GM12878 (cell line): ENCODE measurements around the gene NCR3LG1. TPM values are rescaled to one million over a fixed set of nuclear protein-coding genes. Genes with fewer than 3 reads are reported as not detected.

Source experiments
- ATAC-seq: fragments of 200-7000 bp; cut with Tn5 transposase; 3 replicates; pipeline ENCODE4 v1.9.1; 2020; ENCODE audit warnings: mild to moderate bottlenecking, moderate library complexity
- BruUV-seq: library from RNA; stranded (reverse); fragments of 400-500 nt; replicated peaks from 2 replicates; lab custom pipeline; 2021; lab: Mats Ljungman, UMichigan
- CTCF ChIA-PET: fragments of 300-600 bp; sonication (Branson Sonifier 250); formaldehyde crosslinking; extraction: SDS; loops from one replicate; lab custom pipeline; 2021; ENCODE audit warnings: inconsistent platforms; lab: Yijun Ruan, JAX
- POLR2A ChIA-PET: fragments of 350-600 bp; formaldehyde crosslinking; extraction: SDS; loops from one replicate; lab custom pipeline; 2021; ENCODE audit warnings: inconsistent platforms; lab: Charles Lee
- RAD21 ChIA-PET: fragments of 300-600 bp; sonication (Branson Sonifier 250); formaldehyde crosslinking; loops from one replicate; lab custom pipeline; 2023; ENCODE audit warnings: antibody characterized with exemption; ENCODE audit not compliant: unreplicated experiment; lab: Charles Lee
- SMC1A ChIA-PET: fragments of 300-600 bp; sonication (Branson Sonifier 250); formaldehyde crosslinking; loops from one replicate; lab custom pipeline; 2023; ENCODE audit not compliant: unreplicated experiment, uncharacterized antibody; lab: Charles Lee
- DNase-seq: peaks from one replicate; pipeline ENCODE4 v3.0.0-alpha.2; 2011; ENCODE audit warnings: low read depth, low spot score
- FAIRE-seq: peaks from 3 replicates; lab custom pipeline; 2011; peaks lifted over from hg19 to GRCh38; lab: Jason Lieb, UNC
- H2AFZ ChIP-seq: 2 replicates; pipeline ENCODE4 v1.6.0; 2011; ENCODE audit warnings: low read depth, low read length, control low read depth; ENCODE audit not compliant: control insufficient read depth
- H3K27ac ChIP-seq: 2 replicates; pipeline ENCODE4 v1.5.1; 2011; ENCODE audit warnings: control low read depth; ENCODE audit not compliant: control insufficient read depth, insufficient read depth
- H3K27me3 ChIP-seq, 2 experiments: replicated peaks in 1 of 2; 2 replicates each; pipeline versions ENCODE4 v1.6.0 to v1.6.1; 2011; ENCODE audit warnings: low read length in 1 of 2; ENCODE audit not compliant: control insufficient read depth in 2 of 2, insufficient read depth in 2 of 2
- H3K36me3 ChIP-seq, 2 experiments: 2 replicates each; pipeline ENCODE4 v1.5.1; 2011; ENCODE audit warnings: low read length in 1 of 2; ENCODE audit not compliant: control insufficient read depth in 2 of 2, insufficient read depth in 2 of 2
- H3K4me1 ChIP-seq: 2 replicates; pipeline ENCODE4 v1.6.1; 2011; ENCODE audit warnings: mild to moderate bottlenecking, low read length, moderate library complexity, mixed read lengths; ENCODE audit not compliant: control insufficient read depth, insufficient read depth
- H3K4me2 ChIP-seq: 2 replicates; pipeline ENCODE4 v1.6.0; 2011; ENCODE audit warnings: control low read depth; ENCODE audit not compliant: control insufficient read depth, insufficient read depth
- H3K4me3 ChIP-seq: fragments of 200-600 bp; sonication (generic); 2 replicates; pipeline ENCODE4 v1.5.1; 2016
- H3K79me2 ChIP-seq: 2 replicates; pipeline ENCODE4 v1.6.0; 2011; ENCODE audit warnings: low read length; ENCODE audit not compliant: control insufficient read depth, insufficient read depth
- H3K9ac ChIP-seq: 2 replicates; pipeline ENCODE4 v1.8.0; 2011; ENCODE audit warnings: low read length, control low read depth, mixed read lengths; ENCODE audit not compliant: control insufficient read depth, insufficient read depth
- H3K9me3 ChIP-seq: replicated peaks from 3 replicates; pipeline ENCODE4 v1.5.1; 2011; ENCODE audit warnings: mild to moderate bottlenecking, low read length; ENCODE audit not compliant: control insufficient read depth, insufficient read depth
- H4K20me1 ChIP-seq: 2 replicates; pipeline ENCODE4 v1.6.0; 2011; ENCODE audit not compliant: control insufficient read depth, insufficient read depth
- BMI1 ChIP-seq: fragments of 450-650 bp; IDR thresholded peaks from 2 replicates; pipeline ENCODE4 v1.6.1; 2016; ENCODE audit warnings: mild to moderate bottlenecking, moderate library complexity, borderline replicate concordance
- E2F8 ChIP-seq: fragments of 450-650 bp; IDR thresholded peaks from 2 replicates; pipeline ENCODE4 v1.6.1; 2018; ENCODE audit warnings: mild to moderate bottlenecking, low read depth, moderate library complexity; ENCODE audit not compliant: partially characterized antibody
- SKIL ChIP-seq: fragments of 450-650 bp; IDR thresholded peaks from 2 replicates; pipeline ENCODE4 v1.6.1; 2017; ENCODE audit warnings: mild to moderate bottlenecking, low read depth, inconsistent platforms; ENCODE audit not compliant: poor library complexity, severe bottlenecking
- ZNF384 ChIP-seq: IDR thresholded peaks from 2 replicates; pipeline ENCODE4 v1.6.1; 2012; ENCODE audit warnings: low read depth, mild to moderate bottlenecking, low read length, improper control_type of control experiment, borderline replicate concordance
- WGBS: methylation state at CpG from one replicate; pipeline ENCODE4 v1.1.6; 2016; ENCODE audit warnings: low lambda C conversion rate; ENCODE audit not compliant: insufficient replicate concordance, insufficient coverage; ENCODE audit errors: missing lambda C conversion rate; 5-methylcytosine and 5-hydroxymethylcytosine counted together
- in situ Hi-C: fragments of 300-500 bp; cut with MboI; formaldehyde crosslinking; loops from 9 replicates; pipeline ENCODE4 v1.14.3; 2018; ENCODE audit warnings: mixed read lengths
- intact Hi-C: fragments of 100-400 bp; cut with micrococcal nuclease; formaldehyde crosslinking; loops from one replicate; pipeline ENCODE4 v1.14.2; 2022; ENCODE audit not compliant: unreplicated experiment
- polyA plus RNA-seq, 11 experiments: library from polyadenylated mRNA; depleted of rRNA in 4 of 11; unstranded in 6 of 11; stranded (reverse) in 5 of 11; fragments of >200 nt; fragmentation: Nextera tagmentation in 4 of 11; fragmentation: Illumina TruSeq in 1 of 11; extraction: Ambion mirVana in 4 of 11; extraction: Trizol in 1 of 11; gene quantifications; 1 replicate in 1 of 11; 2 replicates in 10 of 11; pipeline versions ENCODE4 v1.2.1 to v1.2.3, GENCODE V29; 2011 to 2016; ENCODE audit warnings: inconsistent platforms in 2 of 11, missing spikeins in 2 of 11, low read depth in 1 of 11
- total RNA-seq, 4 experiments: library from RNA; depleted of rRNA in 3 of 4; stranded (reverse); fragments of >200 nt in 3 of 4; fragmentation: Illumina TruSeq in 1 of 4; extraction: Trizol in 1 of 4; gene quantifications; 2 replicates each; pipeline versions ENCODE4 v1.2.1 to v1.2.3, GENCODE V29; 2013 to 2021

Gene NCR3LG1
- total and polyA plus RNA-seq, 10 of the 15 experiments (the other 5 are each of a cell fraction or from before 2014, with no cell fraction given) = under 0.01 to 0.18 (median 0.11) TPM; not detected in 2

GRCh38 chr11:17352950-17353820, 1.6 kb downstream of the NCR3LG1 start (continued):
- TF ChIP-seq SKIL (no peak), BMI1 (no peak)

- no peak overlapping the region for H3K27ac ChIP-seq
- H3K27me3 ChIP-seq = peaks cover 8 to 11% of the 10 kb centered on the region in 2 experiments; a peak in 3 of 4 replicates
- peak overlapping the region; percentile 61 for H2AFZ ChIP-seq
- H3K9me3 ChIP-seq = no peaks in the 10 kb centered on the region; the same call in 2 of the 3 replicates
- no peaks in the 10 kb centered on the region for H4K20me1 ChIP-seq
- RAD21 ChIA-PET = interaction anchor here (0.6 to 1.2 kb wide), 5 partner anchors 118 to 445 kb away, joined by 3 to 5 read pairs (median 4); no protein-coding TSS in a partner anchor
- POLR2A ChIA-PET = interaction anchor here (0.7 kb wide), 1 partner anchor 20 kb away, joined by 4 read pairs; no protein-coding TSS in a partner anchor
- peak overlapping the region; percentile 68 for H3K4me3 ChIP-seq
- no peak for TF ChIP-seq E2F8
- peak; percentile 7; the same call in 1 of the 2 replicates for TF ChIP-seq BMI1
- 0 out of 2 replicates have a peak, but pooled peaks have one; percentile 7 for TF ChIP-seq ZNF384
- FAIRE-seq (no peak), DNase-seq (no peak), ATAC-seq (no peak)
- SMC1A ChIA-PET = interaction anchor here (1.2 to 2.2 kb wide), 5 partner anchors 9 to 131 kb away, joined by 3 to 15 read pairs (median 3); no protein-coding TSS in a partner anchor
- CTCF ChIA-PET = interaction anchor here (0.6 to 2.8 kb wide), 10 partner anchors 9 to 144 kb away, joined by 3 to 14 read pairs (median 4); no protein-coding TSS in a partner anchor
- H3K9ac ChIP-seq = 0 out of 2 replicates have a peak overlapping the region, but pooled peaks have one; percentile 11
- H3K79me2 ChIP-seq = no peaks in the 10 kb centered on the region
- WGBS = 12% methylated on average over 14 of the region's 15 CpGs
- in situ Hi-C loops = no loop called here
- H3K4me2 ChIP-seq = peak overlapping the region; percentile 98
- intact Hi-C loops = no loop called here
- BruUV-seq = no TSS peak
- H3K4me1 ChIP-seq = peaks cover 12% of the 10 kb centered on the region
- H3K36me3 ChIP-seq = no peaks in the 10 kb centered on the region
Observed at GRCh38 chr11:17353821-17354600, 2.4 kb downstream of the NCR3LG1 start.
